Raji (cell line): Measurements from ENCODE around the gene TRPM4.

Source experiments
- POLR2A ChIP-seq: IDR thresholded peaks from 2 replicates; pipeline ENCODE4 v1.6.1; 2011; ENCODE audit warnings: low read depth, low read length, control low read depth; ENCODE audit not compliant: insufficient read depth

Gene TRPM4

GRCh38 chr19:49194408-49194807 lies 36.8 kb downstream of the TRPM4 start:
- TF ChIP-seq POLR2A, result no peak

GRCh38 chr19:49196527-49197240 lies 39.1 kb downstream of the TRPM4 start:
- TF ChIP-seq POLR2A, result no peak

GRCh38 chr19:49200238-49200862 lies 42.8 kb downstream of the TRPM4 start:
- TF ChIP-seq POLR2A, result no peak

- TF ChIP-seq POLR2A, result no peak
Measured at GRCh38 chr19:49201042-49201441, 43.5 kb downstream of the TRPM4 start.

GRCh38 chr19:49205114-49205513 lies 47.5 kb downstream of the TRPM4 start:
- TF ChIP-seq POLR2A, result no peak

GRCh38 chr19:49210108-49210900 lies 52.7 kb downstream of the TRPM4 start:
- TF ChIP-seq POLR2A, result no peak

GRCh38 chr19:49210901-49211451 lies 53.4 kb downstream of the TRPM4 start:
- TF ChIP-seq POLR2A, result no peak

GRCh38 chr19:49212016-49212701 lies 54.6 kb downstream of the TRPM4 start:
- no peak for TF ChIP-seq POLR2A

- no peak for TF ChIP-seq POLR2A
Measured at GRCh38 chr19:49213791-49214190, 56.2 kb downstream of the TRPM4 start.

GRCh38 chr19:49214701-49215100 lies 57.1 kb downstream of the TRPM4 start:
- TF ChIP-seq POLR2A, result no peak

GRCh38 chr19:49216071-49216470 lies 58.5 kb downstream of the TRPM4 start:
- no peak for TF ChIP-seq POLR2A

- TF ChIP-seq POLR2A, result no peak
Measured at GRCh38 chr19:49217382-49217781, 59.8 kb downstream of the TRPM4 start.

GRCh38 chr19:49222011-49222410 lies 64.4 kb downstream of the TRPM4 start:
- TF ChIP-seq POLR2A, result no peak

GRCh38 chr19:49222528-49222927 lies 64.9 kb downstream of the TRPM4 start:
- TF ChIP-seq POLR2A, result no peak

GRCh38 chr19:49223472-49223871 lies 65.9 kb downstream of the TRPM4 start:
- TF ChIP-seq POLR2A, result no peak
